Measurements from ENCODE around the gene NGB.

Gene NGB

GRCh38 chr14:77265187-77265515, 5.9 kb downstream of the NGB start:
- no peak overlapping the region for H3K4me3 ChIP-seq (ENCODE audit: low read depth, low read length)
- H3K27me3 ChIP-seq, result peaks cover 18% of the 10 kb centered on the region
- no peaks in the 10 kb centered on the region for H3K4me1 ChIP-seq
- no peaks in the 10 kb centered on the region; the same call in 1 of the 2 replicates for H3K9me3 ChIP-seq
- H3K36me3 ChIP-seq, result no peaks in the 10 kb centered on the region
- no peak for DNase-seq
- TF ChIP-seq CTCF (IDR thresholded peaks at IDR 0.05; ENCODE audit: low read depth, low read length), result no peak

- no peak overlapping the region for H3K4me3 ChIP-seq (ENCODE audit: low read depth, low read length)
- no peak for DNase-seq
- H3K4me1 ChIP-seq, result no peaks in the 10 kb centered on the region
- TF ChIP-seq CTCF (IDR thresholded peaks at IDR 0.05; ENCODE audit: low read depth, low read length), result no peak
- H3K9me3 ChIP-seq, result no peaks in the 10 kb centered on the region; the same call in 1 of the 2 replicates
- peaks cover 14% of the 10 kb centered on the region for H3K27me3 ChIP-seq
- no peaks in the 10 kb centered on the region for H3K36me3 ChIP-seq
These were observed 6.4 kb downstream of the NGB start for GRCh38 chr14:77264466-77265186.

GRCh38 chr14:77260631-77261030, 10.4 kb downstream of the NGB start:
- TF ChIP-seq CTCF (IDR thresholded peaks at IDR 0.05; ENCODE audit: low read depth, low read length), result no peak
- DNase-seq, result peak; percentile 56
- Histone ChIP-seq H3K9me3 (no peaks in the 10 kb centered on the region), H3K4me1 (no peaks in the 10 kb centered on the region), H3K27me3 (no peaks in the 10 kb centered on the region), H3K36me3 (no peaks in the 10 kb centered on the region), H3K4me3 (ENCODE audit: low read depth, low read length) (no peak overlapping the region)

GRCh38 chr14:77260199-77260598, 10.8 kb downstream of the NGB start:
- H3K36me3 ChIP-seq, result no peaks in the 10 kb centered on the region
- no peaks in the 10 kb centered on the region for H3K4me1 ChIP-seq

GRCh38 chr14:77259025-77259715, 11.8 kb downstream of the NGB start:
- TF ChIP-seq CTCF (IDR thresholded peaks at IDR 0.05; ENCODE audit: low read depth, low read length), result no peak
- DNase-seq, result no peak
- no peaks in the 10 kb centered on the region for H3K27me3 ChIP-seq

More at GRCh38 chr14:77260199-77260598, 10.8 kb downstream of the NGB start:
- H3K9me3 ChIP-seq, result no peaks in the 10 kb centered on the region
- TF ChIP-seq CTCF (IDR thresholded peaks at IDR 0.05; ENCODE audit: low read depth, low read length), result no peak
- no peaks in the 10 kb centered on the region for H3K27me3 ChIP-seq
- H3K4me3 ChIP-seq (ENCODE audit: low read depth, low read length), result no peak overlapping the region
- DNase-seq, result no peak

GRCh38 chr14:77258566-77258965, 12.4 kb downstream of the NGB start:
- H3K27me3 ChIP-seq, result no peaks in the 10 kb centered on the region
- no peaks in the 10 kb centered on the region for H3K4me1 ChIP-seq
- no peak overlapping the region for H3K4me3 ChIP-seq (ENCODE audit: low read depth, low read length)
- no peaks in the 10 kb centered on the region for H3K36me3 ChIP-seq
- no peak for DNase-seq
- H3K9me3 ChIP-seq, result no peaks in the 10 kb centered on the region
- no peak for TF ChIP-seq CTCF (IDR thresholded peaks at IDR 0.05; ENCODE audit: low read depth, low read length)

More at GRCh38 chr14:77259025-77259715, 11.8 kb downstream of the NGB start:
- no peak overlapping the region for H3K4me3 ChIP-seq (ENCODE audit: low read depth, low read length)
- H3K9me3 ChIP-seq, result no peaks in the 10 kb centered on the region
- H3K4me1 ChIP-seq, result no peaks in the 10 kb centered on the region
- no peaks in the 10 kb centered on the region for H3K36me3 ChIP-seq

Data from BE2C (cell line).